Activated T-cell treated with anti-CD3 and anti-CD28 coated beads, Interleukin-2, amount 50 U/mL, for 72 hours (primary cell): ENCODE data around the gene ATXN7L1. TPM values are rescaled to one million over a fixed set of nuclear protein-coding genes. Genes with fewer than 3 reads are reported as not detected.

Experiments used
- ATAC-seq, 2 donors: fragments of 150-1000 bp; cut with Tn5 transposase; replicated peaks in 1 of 2; 2 replicates each; pipeline ENCODE4 v1.10.0; 2021; ENCODE audit warnings: moderate library complexity in 2 of 2, mild to moderate bottlenecking in 1 of 2
- DNase-seq, 2 donors: peaks; one replicate each; pipeline ENCODE4 v3.0.0; 2021 to 2022; ENCODE audit warnings: mixed read lengths in 1 of 2
- H3K27ac Mint-ChIP-seq: one replicate; pipeline ENCODE4 v1.8.0; 2022; ENCODE audit warnings: mild to moderate bottlenecking, moderate library complexity, mixed read lengths
- H3K27me3 Mint-ChIP-seq: one replicate; pipeline ENCODE4 v1.8.0; 2022; ENCODE audit warnings: low read depth, mixed read lengths
- H3K36me3 Mint-ChIP-seq, 2 donors: one replicate each; pipeline ENCODE4 v1.8.0; 2022; ENCODE audit warnings: mixed read lengths in 2 of 2, mild to moderate bottlenecking in 1 of 2; ENCODE audit not compliant: insufficient read depth in 2 of 2
- H3K4me1 Mint-ChIP-seq: one replicate; pipeline ENCODE4 v1.8.0; 2022; ENCODE audit warnings: low read depth, mixed read lengths
- H3K4me3 Mint-ChIP-seq, 2 donors: one replicate each; pipeline ENCODE4 v1.8.0; 2022; ENCODE audit warnings: mild to moderate bottlenecking in 2 of 2, mixed read lengths in 2 of 2, moderate library complexity in 2 of 2
- H3K9me3 Mint-ChIP-seq, 2 donors: one replicate each; pipeline ENCODE4 v1.8.0; 2022; ENCODE audit warnings: mixed read lengths in 2 of 2
- total RNA-seq, 2 donors: library from RNA; stranded (reverse); gene quantifications; one replicate each; pipeline ENCODE4 v1.2.3, GENCODE V29; 2022

The ATXN7L1 gene
- total RNA-seq, 2 donors from 2014 or later = 11.6 to 12.5 TPM

GRCh38 chr7:105675934-105676371 lies 200.4 kb downstream of the ATXN7L1 start:
- no peaks in the 10 kb centered on the region for H3K27me3 Mint-ChIP-seq
- H3K36me3 Mint-ChIP-seq = no peaks in the 10 kb centered on the region
- no peaks in the 10 kb centered on the region for H3K9me3 Mint-ChIP-seq
- peak overlapping the region; percentile 53 for H3K27ac Mint-ChIP-seq
- ATAC-seq (peak; percentile 64 to 74), DNase-seq (peak; percentile 68 to 77)
- peaks cover 65% of the 10 kb centered on the region for H3K4me1 Mint-ChIP-seq
- H3K4me3 Mint-ChIP-seq = peak overlapping the region; percentile 79 to 80

GRCh38 chr7:105674200-105674920 lies 202.0 kb downstream of the ATXN7L1 start:
- H3K27ac Mint-ChIP-seq = peak overlapping the region; percentile 87
- H3K36me3 Mint-ChIP-seq = no peaks in the 10 kb centered on the region
- DNase-seq (no peak), ATAC-seq (peak in 1 of 2 donors; percentile 10)
- H3K4me1 Mint-ChIP-seq = peaks cover 62% of the 10 kb centered on the region
- peak overlapping the region; percentile 79 to 80 for H3K4me3 Mint-ChIP-seq
- no peaks in the 10 kb centered on the region for H3K27me3 Mint-ChIP-seq
- H3K9me3 Mint-ChIP-seq = no peaks in the 10 kb centered on the region

- Mint-ChIP-seq H3K27me3 (no peaks in the 10 kb centered on the region), H3K9me3 (no peaks in the 10 kb centered on the region), H3K4me3 (peak overlapping the region; percentile 22 to 32), H3K27ac (no peak overlapping the region), H3K36me3 (no peaks in the 10 kb centered on the region), H3K4me1 (peaks cover 54% of the 10 kb centered on the region)
- no peak for ATAC-seq
- DNase-seq = no peak
Observed at GRCh38 chr7:105673367-105674084, 202.9 kb downstream of the ATXN7L1 start.

GRCh38 chr7:105672801-105673200 lies 203.6 kb downstream of the ATXN7L1 start:
- Mint-ChIP-seq H3K9me3 (no peaks in the 10 kb centered on the region), H3K4me3 (no peak overlapping the region), H3K36me3 (no peaks in the 10 kb centered on the region), H3K27ac (no peak overlapping the region), H3K27me3 (no peaks in the 10 kb centered on the region), H3K4me1 (peaks cover 47% of the 10 kb centered on the region)
- no peak for ATAC-seq
- DNase-seq = no peak

GRCh38 chr7:105666324-105666723 lies 210.1 kb downstream of the ATXN7L1 start:
- Mint-ChIP-seq H3K4me1 (no peaks in the 10 kb centered on the region), H3K36me3 (peaks cover 0 to 4% of the 10 kb centered on the region in 2 donors), H3K4me3 (no peak overlapping the region), H3K9me3 (no peaks in the 10 kb centered on the region), H3K27me3 (no peaks in the 10 kb centered on the region), H3K27ac (peak overlapping the region; percentile 31)
- ATAC-seq (no peak), DNase-seq (no peak)

DNA sequence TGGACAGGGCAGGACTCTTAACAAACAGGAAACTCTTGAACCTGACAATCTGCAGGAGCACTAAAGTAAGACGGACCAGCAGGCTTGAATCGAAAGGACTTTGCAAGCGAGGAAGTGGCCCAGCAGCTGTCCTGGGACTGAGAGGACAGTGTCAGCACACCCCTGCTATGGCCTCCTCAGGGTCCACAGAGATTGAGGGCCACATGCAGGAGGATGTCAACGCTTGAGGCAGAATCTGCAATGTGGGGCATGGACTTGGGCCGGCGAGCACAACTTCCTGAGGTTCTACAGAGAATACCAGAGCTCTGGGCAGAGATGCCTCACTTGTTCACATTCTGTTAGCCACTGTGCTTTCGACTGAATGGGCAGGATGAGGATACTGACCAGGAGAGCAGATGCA lies 210.7 kb downstream of the ATXN7L1 start:
- Mint-ChIP-seq H3K4me1 (no peaks in the 10 kb centered on the region), H3K4me3 (no peak overlapping the region), H3K27ac (no peak overlapping the region), H3K36me3 (peaks cover 0 to 4% of the 10 kb centered on the region in 2 donors), H3K27me3 (no peaks in the 10 kb centered on the region), H3K9me3 (no peaks in the 10 kb centered on the region)
- ATAC-seq = no peak
- no peak for DNase-seq

- Mint-ChIP-seq H3K4me1 (no peaks in the 10 kb centered on the region), H3K27ac (peak overlapping the region; percentile 74), H3K4me3 (no peak overlapping the region), H3K27me3 (no peaks in the 10 kb centered on the region), H3K36me3 (peaks cover 0 to 10% of the 10 kb centered on the region in 2 donors), H3K9me3 (no peaks in the 10 kb centered on the region)
- ATAC-seq (no peak), DNase-seq (no peak)
Observed at GRCh38 chr7:105664816-105665525, 211.4 kb downstream of the ATXN7L1 start.

- DNase-seq (no peak), ATAC-seq (no peak)
- H3K27ac Mint-ChIP-seq = no peak overlapping the region
- no peaks in the 10 kb centered on the region for H3K27me3 Mint-ChIP-seq
- no peak overlapping the region for H3K4me3 Mint-ChIP-seq
- H3K36me3 Mint-ChIP-seq = peaks cover 0 to 10% of the 10 kb centered on the region in 2 donors
- no peaks in the 10 kb centered on the region for H3K9me3 Mint-ChIP-seq
- H3K4me1 Mint-ChIP-seq = no peaks in the 10 kb centered on the region
Observed at GRCh38 chr7:105662998-105663397, 213.4 kb downstream of the ATXN7L1 start.

- no peak for ATAC-seq
- DNase-seq = no peak
- Mint-ChIP-seq H3K9me3 (no peaks in the 10 kb centered on the region), H3K27ac (no peak overlapping the region), H3K27me3 (no peaks in the 10 kb centered on the region), H3K4me3 (no peak overlapping the region), H3K36me3 (peaks cover 0 to 10% of the 10 kb centered on the region in 2 donors), H3K4me1 (peaks cover 5% of the 10 kb centered on the region)
Observed at GRCh38 chr7:105661625-105662024, 214.8 kb downstream of the ATXN7L1 start.

- peak; percentile 72 to 81 for ATAC-seq
- H3K36me3 Mint-ChIP-seq = peaks cover 0 to 7% of the 10 kb centered on the region in 2 donors
- H3K27me3 Mint-ChIP-seq = no peaks in the 10 kb centered on the region
- peaks cover 5% of the 10 kb centered on the region for H3K4me1 Mint-ChIP-seq
- no peak overlapping the region for H3K4me3 Mint-ChIP-seq
- DNase-seq = peak; percentile 69 to 80
- no peaks in the 10 kb centered on the region for H3K9me3 Mint-ChIP-seq
- no peak overlapping the region for H3K27ac Mint-ChIP-seq
Observed at GRCh38 chr7:105656922-105657521, 219.4 kb downstream of the ATXN7L1 start.

GRCh38 chr7:105655500-105656380 lies 220.7 kb downstream of the ATXN7L1 start:
- Mint-ChIP-seq H3K4me1 (peaks cover 5% of the 10 kb centered on the region), H3K27me3 (no peaks in the 10 kb centered on the region), H3K9me3 (no peaks in the 10 kb centered on the region), H3K4me3 (no peak overlapping the region), H3K27ac (no peak overlapping the region), H3K36me3 (peaks cover 0 to 6% of the 10 kb centered on the region in 2 donors)
- DNase-seq (no peak), ATAC-seq (no peak)

DNA sequence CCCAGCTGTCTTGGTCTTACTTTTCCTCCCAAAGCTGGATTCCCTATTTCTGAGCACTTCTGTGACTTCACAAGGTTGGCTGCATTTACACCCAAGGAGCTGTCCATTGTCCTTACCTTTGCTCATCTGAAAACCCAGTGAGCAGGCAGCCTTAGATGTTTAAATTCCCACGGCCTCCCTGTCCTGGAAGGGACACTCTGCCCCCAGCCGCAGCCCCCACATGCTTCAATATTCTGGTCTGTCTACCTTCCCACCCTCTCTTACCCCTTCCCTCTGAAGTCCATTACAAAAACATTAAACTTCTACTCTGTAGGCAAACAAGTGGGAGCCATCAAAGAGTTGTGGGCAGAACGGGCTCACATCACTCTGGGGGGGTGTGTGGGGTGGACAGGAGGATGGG lies 221.3 kb downstream of the ATXN7L1 start:
- peaks cover 0 to under 1% of the 10 kb centered on the region in 2 donors for H3K36me3 Mint-ChIP-seq
- no peak overlapping the region for H3K4me3 Mint-ChIP-seq
- ATAC-seq = no peak
- no peak overlapping the region for H3K27ac Mint-ChIP-seq
- H3K4me1 Mint-ChIP-seq = peaks cover 5% of the 10 kb centered on the region
- H3K27me3 Mint-ChIP-seq = no peaks in the 10 kb centered on the region
- H3K9me3 Mint-ChIP-seq = no peaks in the 10 kb centered on the region
- no peak for DNase-seq
